ENCODE results near the gene UQCR11. TPM values are rescaled to one million over a fixed set of nuclear protein-coding genes. Genes with fewer than 3 reads are reported as not detected.
A peak's percentile ranks its signal among the peaks of the same experiment; 100 is the strongest.

Gene UQCR11
- total RNA-seq, 1 donor from 2014 or later, result 43.4 TPM

DNA sequence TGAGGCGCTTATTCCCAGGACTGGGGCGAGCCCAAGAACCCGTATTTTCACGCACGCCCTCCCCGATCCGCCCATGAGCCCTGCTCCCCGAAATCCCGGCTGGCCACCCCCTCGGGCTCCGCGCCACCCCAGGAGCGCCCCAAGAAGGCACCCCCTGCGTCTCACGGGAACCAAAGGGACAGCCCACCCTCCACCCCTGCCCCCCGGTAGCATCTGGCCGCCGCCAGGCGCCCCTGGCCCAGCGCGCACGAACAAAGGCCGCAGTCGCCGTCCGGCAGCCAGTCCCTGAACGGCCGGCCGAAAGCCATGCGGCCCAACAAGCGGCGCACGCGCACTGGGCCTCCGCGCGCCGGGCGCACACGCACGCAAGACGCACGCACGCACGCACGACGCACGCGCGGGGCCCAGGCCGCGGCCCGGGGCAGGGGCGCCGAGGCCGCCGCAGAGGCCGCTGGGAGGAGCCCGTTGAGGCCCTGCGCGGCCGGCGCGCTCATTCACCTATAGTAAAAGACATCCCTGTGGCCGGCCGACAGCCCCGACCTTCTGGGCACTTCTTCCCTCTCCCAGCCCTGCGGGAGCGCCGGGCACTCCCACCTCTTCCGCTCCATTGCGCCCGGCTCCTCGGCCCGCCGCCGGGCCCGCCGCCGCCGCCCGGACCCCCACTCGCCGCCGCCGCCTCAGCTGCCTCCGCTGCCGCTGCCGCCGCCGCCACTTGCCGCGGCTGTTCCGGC is 13.1 kb downstream of the UQCR11 start:
- DNase-seq (ENCODE audit: low read depth) (peak; percentile 61), FAIRE-seq (no peak)
- Histone ChIP-seq H3K36me3 (ENCODE audit: control insufficient read depth, insufficient read depth, low read length) (peaks cover 1% of the 10 kb centered on the region), H3K4me3 (ENCODE audit: low read depth, low read length) (peak overlapping the region; percentile 96), H3K27me3 (ENCODE audit: control insufficient read depth, insufficient read depth, low read length) (no peaks in the 10 kb centered on the region)
- TF ChIP-seq, protein P1, sequence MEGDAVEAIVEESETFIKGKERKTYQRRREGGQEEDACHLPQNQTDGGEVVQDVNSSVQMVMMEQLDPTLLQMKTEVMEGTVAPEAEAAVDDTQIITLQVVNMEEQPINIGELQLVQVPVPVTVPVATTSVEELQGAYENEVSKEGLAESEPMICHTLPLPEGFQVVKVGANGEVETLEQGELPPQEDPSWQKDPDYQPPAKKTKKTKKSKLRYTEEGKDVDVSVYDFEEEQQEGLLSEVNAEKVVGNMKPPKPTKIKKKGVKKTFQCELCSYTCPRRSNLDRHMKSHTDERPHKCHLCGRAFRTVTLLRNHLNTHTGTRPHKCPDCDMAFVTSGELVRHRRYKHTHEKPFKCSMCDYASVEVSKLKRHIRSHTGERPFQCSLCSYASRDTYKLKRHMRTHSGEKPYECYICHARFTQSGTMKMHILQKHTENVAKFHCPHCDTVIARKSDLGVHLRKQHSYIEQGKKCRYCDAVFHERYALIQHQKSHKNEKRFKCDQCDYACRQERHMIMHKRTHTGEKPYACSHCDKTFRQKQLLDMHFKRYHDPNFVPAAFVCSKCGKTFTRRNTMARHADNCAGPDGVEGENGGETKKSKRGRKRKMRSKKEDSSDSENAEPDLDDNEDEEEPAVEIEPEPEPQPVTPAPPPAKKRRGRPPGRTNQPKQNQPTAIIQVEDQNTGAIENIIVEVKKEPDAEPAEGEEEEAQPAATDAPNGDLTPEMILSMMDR (IDR thresholded peaks at IDR 0.05; ENCODE audit: insufficient read depth, low read length, severe bottlenecking), result no peak

GRCh38 chr19:1591421-1592023 is 13.7 kb downstream of the UQCR11 start:
- no peak for FAIRE-seq
- no peaks in the 10 kb centered on the region for H3K27me3 ChIP-seq (ENCODE audit: control insufficient read depth, insufficient read depth, low read length)

DNA sequence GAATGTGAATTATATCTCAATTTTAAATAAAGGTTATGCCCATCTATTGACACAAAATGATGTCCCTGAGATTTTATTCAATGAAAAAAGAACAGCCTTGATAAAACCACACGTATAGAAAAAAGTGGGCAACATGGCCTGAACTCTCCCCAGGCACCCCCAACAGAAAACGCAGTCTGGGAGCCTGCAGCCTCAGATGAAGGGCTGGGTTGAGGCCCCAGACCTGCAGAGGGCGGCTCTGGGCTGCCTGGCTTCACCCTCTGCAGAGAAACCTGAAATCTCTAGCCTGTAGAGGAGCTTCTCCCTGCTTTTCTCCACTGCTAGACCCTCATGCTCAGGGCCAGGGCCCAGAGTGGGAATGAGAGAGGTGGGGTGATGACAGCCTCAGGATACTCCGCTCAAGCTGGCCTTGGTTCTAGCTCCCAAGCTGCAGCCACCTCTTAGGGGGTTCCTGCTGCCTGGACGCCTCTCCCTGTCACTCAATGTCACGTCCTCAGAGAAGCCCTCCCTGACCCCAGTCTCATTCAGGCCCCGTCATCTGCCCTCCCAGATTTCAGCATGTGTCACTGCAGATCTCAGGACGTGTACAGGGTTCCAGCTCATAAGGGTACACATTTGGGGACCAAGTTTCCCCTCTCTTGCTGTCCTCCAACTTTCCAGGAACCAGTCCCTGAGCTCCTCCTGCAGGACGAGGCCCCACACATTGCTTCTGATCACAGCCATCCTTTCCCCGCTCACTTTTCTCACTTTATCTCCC is 14.4 kb downstream of the UQCR11 start:
- DNase-seq (ENCODE audit: low read depth), result no peak
- Histone ChIP-seq H3K36me3 (ENCODE audit: control insufficient read depth, insufficient read depth, low read length) (peaks cover 2% of the 10 kb centered on the region), H3K27me3 (ENCODE audit: control insufficient read depth, insufficient read depth, low read length) (no peaks in the 10 kb centered on the region), H3K4me3 (ENCODE audit: low read depth, low read length) (peak overlapping the region; percentile 96)
- TF ChIP-seq, protein P1 (IDR thresholded peaks at IDR 0.05; ENCODE audit: insufficient read depth, low read length, severe bottlenecking), result peak; percentile 59
- FAIRE-seq, result no peak

More at GRCh38 chr19:1591421-1592023, 13.7 kb downstream of the UQCR11 start:
- DNase-seq (ENCODE audit: low read depth), result no peak
- Histone ChIP-seq H3K36me3 (ENCODE audit: control insufficient read depth, insufficient read depth, low read length) (peaks cover 1% of the 10 kb centered on the region), H3K4me3 (ENCODE audit: low read depth, low read length) (peak overlapping the region; percentile 96)
- TF ChIP-seq, protein P1 (IDR thresholded peaks at IDR 0.05; ENCODE audit: insufficient read depth, low read length, severe bottlenecking), result no peak

- Histone ChIP-seq H3K27me3 (ENCODE audit: control insufficient read depth, insufficient read depth, low read length) (no peaks in the 10 kb centered on the region), H3K36me3 (ENCODE audit: control insufficient read depth, insufficient read depth, low read length) (peaks cover 8% of the 10 kb centered on the region), H3K4me3 (ENCODE audit: low read depth, low read length) (no peak overlapping the region)
- FAIRE-seq (no peak), DNase-seq (ENCODE audit: low read depth) (no peak)
- TF ChIP-seq, protein P1 (IDR thresholded peaks at IDR 0.05; ENCODE audit: insufficient read depth, low read length, severe bottlenecking), result no peak
These were observed 17.4 kb downstream of the UQCR11 start for GRCh38 chr19:1587872-1588271.

DNA sequence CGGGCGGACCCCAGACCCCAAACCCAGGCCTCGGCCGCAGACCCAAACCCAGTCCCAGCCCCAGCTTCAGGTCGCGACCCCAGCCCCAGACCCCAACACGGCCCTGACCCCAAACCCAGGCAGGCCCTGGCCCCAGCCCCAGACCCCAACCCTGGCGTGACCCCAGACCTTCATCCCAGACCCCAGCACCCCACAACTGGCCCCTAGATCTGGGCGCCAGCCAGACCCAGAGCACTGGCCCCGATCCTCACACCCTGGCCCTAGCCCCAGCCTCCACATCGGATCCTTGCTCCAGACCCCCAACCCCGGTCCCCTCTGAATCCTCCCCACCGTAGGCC is 20.1 kb downstream of the UQCR11 start:
- no peak for DNase-seq (ENCODE audit: low read depth)
- H3K27me3 ChIP-seq (ENCODE audit: control insufficient read depth, insufficient read depth, low read length), result no peaks in the 10 kb centered on the region
- TF ChIP-seq, protein P1 (IDR thresholded peaks at IDR 0.05; ENCODE audit: insufficient read depth, low read length, severe bottlenecking), result no peak
- peaks cover 24% of the 10 kb centered on the region for H3K36me3 ChIP-seq (ENCODE audit: control insufficient read depth, insufficient read depth, low read length)
- no peak overlapping the region for H3K4me3 ChIP-seq (ENCODE audit: low read depth, low read length)
- no peak for FAIRE-seq

All from bronchial epithelial cell (primary cell).